PC-9 (cell line): Measurements from ENCODE around the gene ZFX. TPM values are rescaled to one million over a fixed set of nuclear protein-coding genes. Genes with fewer than 3 reads are reported as not detected.

Experiments
- BruUV-seq: library from RNA; stranded (reverse); fragments of 400-500 nt; replicated peaks from 2 replicates; lab custom pipeline; 2021; lab: Mats Ljungman, UMichigan
- CTCF ChIA-PET: fragments of 300-600 bp; sonication (Branson Sonifier 250); formaldehyde crosslinking; loops from one replicate; lab custom pipeline; 2022; ENCODE audit warnings: antibody characterized with exemption; lab: Charles Lee
- POLR2A ChIA-PET: fragments of 300-600 bp; sonication (Branson Sonifier 250); formaldehyde crosslinking; loops from one replicate; lab custom pipeline; 2022; ENCODE audit warnings: antibody characterized with exemption; ENCODE audit not compliant: unreplicated experiment; lab: Charles Lee
- DNase-seq, 2 experiments: peaks; one replicate each; pipeline versions ENCODE4 v3.0.0 to v3.0.0-alpha.2; 2015 to 2022; ENCODE audit warnings: mixed read lengths in 1 of 2
- H2AFZ ChIP-seq: fragments of 200-600 bp; sonication (generic); 2 replicates; pipeline ENCODE4 v1.8.1; 2017; ENCODE audit warnings: antibody characterized with exemption
- H3F3A ChIP-seq: fragments of 200-600 bp; sonication (generic); 2 replicates; pipeline ENCODE4 v1.8.1; 2017; ENCODE audit warnings: antibody characterized with exemption, mild to moderate bottlenecking, low read depth; ENCODE audit not compliant: insufficient read depth
- H3K27ac ChIP-seq: fragments of 200-600 bp; sonication (generic); 2 replicates; pipeline ENCODE4 v1.6.1; 2016; ENCODE audit warnings: mixed run types
- H3K27me3 ChIP-seq: fragments of 200-600 bp; sonication (generic); 2 replicates; pipeline ENCODE4 v1.6.1; 2016; ENCODE audit warnings: low read depth, mixed run types; ENCODE audit not compliant: insufficient read depth
- H3K36me3 ChIP-seq: fragments of 200-600 bp; sonication (generic); 2 replicates; pipeline ENCODE4 v1.6.1; 2016; ENCODE audit warnings: low read depth, mixed run types
- H3K4me1 ChIP-seq: fragments of 200-600 bp; sonication (generic); replicated peaks from 2 replicates; pipeline ENCODE4 v1.6.1; 2016; ENCODE audit warnings: mixed run types; ENCODE audit not compliant: insufficient read depth
- H3K4me2 ChIP-seq: fragments of 200-600 bp; sonication (generic); 2 replicates; pipeline ENCODE4 v1.6.1; 2017; ENCODE audit warnings: mixed run types
- H3K4me3 ChIP-seq: fragments of 200-600 bp; sonication (generic); 2 replicates; pipeline ENCODE4 v1.6.1; 2016; ENCODE audit warnings: mixed run types
- H3K79me2 ChIP-seq: fragments of 200-600 bp; sonication (generic); 2 replicates; pipeline ENCODE4 v1.6.1; 2017; ENCODE audit warnings: low read depth, mixed run types
- H3K9me2 ChIP-seq: fragments of 200-600 bp; sonication (generic); 2 replicates; pipeline ENCODE4 v1.8.1; 2017; ENCODE audit warnings: mild to moderate bottlenecking; ENCODE audit not compliant: insufficient read depth
- H3K9me3 ChIP-seq: fragments of 200-600 bp; sonication (generic); 2 replicates; pipeline ENCODE4 v1.8.1; 2016; ENCODE audit warnings: low read depth; ENCODE audit not compliant: insufficient read depth
- H4K20me1 ChIP-seq: fragments of 200-600 bp; sonication (generic); 2 replicates; pipeline ENCODE4 v1.8.1; 2017; ENCODE audit not compliant: insufficient read depth
- CTCF ChIP-seq: fragments of 200-600 bp; sonication (generic); conservative IDR thresholded peaks from 2 replicates; pipeline ENCODE4 v1.6.1; 2017; ENCODE audit warnings: mixed run types, antibody characterized with exemption, mild to moderate bottlenecking, moderate library complexity
- EZH2 ChIP-seq: fragments of 200-600 bp; sonication (generic); IDR thresholded peaks from 2 replicates; pipeline ENCODE4 v1.8.0; 2017; ENCODE audit warnings: antibody characterized with exemption, low read depth
- intact Hi-C: fragments of 100-400 bp; cut with micrococcal nuclease; formaldehyde crosslinking; loops from one replicate; pipeline ENCODE4 v1.10.0; 2022; ENCODE audit not compliant: unreplicated experiment
- total RNA-seq: library from RNA; stranded (reverse); gene quantifications from 2 replicates; pipeline ENCODE4 v1.2.3, GENCODE V29; 2021

The ZFX gene
- total RNA-seq, 1 experiment from 2014 or later = 39.6 TPM

- Histone ChIP-seq H3K9me3 (no peaks in the 10 kb centered on the region), H3K9me2 (no peaks in the 10 kb centered on the region), H3K4me1 (no peaks in the 10 kb centered on the region), H3K27me3 (no peaks in the 10 kb centered on the region), H3K36me3 (peaks cover 15% of the 10 kb centered on the region), H3K27ac (no peak overlapping the region), H3K4me3 (no peak overlapping the region), H3K4me2 (no peak overlapping the region), H3F3A (peaks cover 5% of the 10 kb centered on the region; the same call in 1 of the 2 replicates), H3K79me2 (peaks cover 4% of the 10 kb centered on the region; the same call in 1 of the 2 replicates), H2AFZ (no peak overlapping the region), H4K20me1 (peaks cover 15% of the 10 kb centered on the region)
- TF ChIP-seq CTCF (no peak), EZH2 (no peak)
- intact Hi-C loops = no loop called here
- BruUV-seq = TSS peak; percentile 5
- ChIA-PET POLR2A (no interaction called here), CTCF (no interaction called here)
- DNase-seq = no peak
Observed at GRCh38 chrX:24210190-24210589, 60.7 kb downstream of the ZFX start.

GRCh38 chrX:24214568-24214967 lies 65.0 kb downstream of the ZFX start:
- Histone ChIP-seq H3K4me2 (no peak overlapping the region), H3K9me2 (no peaks in the 10 kb centered on the region), H3K4me1 (no peaks in the 10 kb centered on the region), H3F3A (peaks cover 5% of the 10 kb centered on the region; the same call in 1 of the 2 replicates), H3K27me3 (no peaks in the 10 kb centered on the region), H4K20me1 (peaks cover 4% of the 10 kb centered on the region; the same call in 1 of the 2 replicates), H3K27ac (no peak overlapping the region), H2AFZ (no peak overlapping the region), H3K79me2 (no peaks in the 10 kb centered on the region), H3K4me3 (no peak overlapping the region), H3K36me3 (peaks cover 11% of the 10 kb centered on the region), H3K9me3 (no peaks in the 10 kb centered on the region)
- ChIA-PET CTCF (no interaction called here), POLR2A (no interaction called here)
- TF ChIP-seq EZH2 (no peak), CTCF (no peak)
- no peak for DNase-seq
- no TSS peak for BruUV-seq
- intact Hi-C loops = no loop called here

GRCh38 chrX:24215272-24215671 lies 65.7 kb downstream of the ZFX start:
- no TSS peak for BruUV-seq
- CTCF ChIA-PET = no interaction called here
- Histone ChIP-seq H3K4me3 (no peak overlapping the region), H3K27ac (no peak overlapping the region), H3K4me2 (no peak overlapping the region), H3K9me3 (no peaks in the 10 kb centered on the region), H3K9me2 (no peaks in the 10 kb centered on the region), H2AFZ (no peak overlapping the region), H3K79me2 (no peaks in the 10 kb centered on the region), H3K36me3 (peaks cover 6% of the 10 kb centered on the region), H4K20me1 (peaks cover 4% of the 10 kb centered on the region; the same call in 1 of the 2 replicates), H3F3A (peaks cover 5% of the 10 kb centered on the region; the same call in 1 of the 2 replicates), H3K27me3 (no peaks in the 10 kb centered on the region), H3K4me1 (no peaks in the 10 kb centered on the region)
- TF ChIP-seq CTCF = no peak
- no peak for TF ChIP-seq EZH2
- DNase-seq = no peak
- intact Hi-C loops = no loop called here
- POLR2A ChIA-PET = interaction anchor here (0.6 kb wide), 1 partner anchor 130 kb away, joined by 3 read pairs; no protein-coding TSS in a partner anchor
